K562 (cell line): ENCODE results near the gene HELT. TPM values are rescaled to one million over a fixed set of nuclear protein-coding genes. Genes with fewer than 3 reads are reported as not detected.

ENCODE experiments used
- ATAC-seq: fragments of 200-7000 bp; cut with Tn5 transposase; 3 replicates; pipeline ENCODE4 v1.9.1; 2020; ENCODE audit warnings: moderate library complexity
- BruUV-seq: library from RNA; stranded (reverse); fragments of 400-500 nt; replicated peaks from 2 replicates; lab custom pipeline; 2021; lab: Mats Ljungman, UMichigan
- CTCF ChIA-PET: fragments of 300-600 bp; formaldehyde crosslinking; extraction: SDS; loops from one replicate; lab custom pipeline; 2021; ENCODE audit warnings: low intra/inter-chr PET ratio; lab: Yijun Ruan, JAX
- POLR2A ChIA-PET: fragments of 300-600, 350-650 bp; sonication (Branson Sonifier 250); formaldehyde crosslinking; extraction: SDS; loops from one replicate; lab custom pipeline; 2021; ENCODE audit warnings: antibody characterized with exemption, inconsistent platforms; lab: Yijun Ruan, JAX
- DNase-seq, 4 experiments: peaks; one replicate each; pipeline versions ENCODE4 v3.0.0 to v3.0.0-alpha.2; 2011 to 2018; ENCODE audit warnings: low spot score in 3 of 4, mixed read lengths in 3 of 4; ENCODE audit errors: extremely low read depth in 1 of 4
- FAIRE-seq: peaks from 2 replicates; lab custom pipeline; 2011; peaks lifted over from hg19 to GRCh38; lab: Jason Lieb, UNC
- H2AFZ ChIP-seq: 2 replicates; pipeline ENCODE4 v1.6.0; 2011; ENCODE audit warnings: low read depth, low read length, control low read depth, inconsistent platforms
- H3K27ac ChIP-seq: fragments of 200-600 bp; 3 replicates; pipeline ENCODE4 v1.8.0; 2011; ENCODE audit warnings: low read depth, mild to moderate bottlenecking, control low read depth, inconsistent platforms, low read length, moderate library complexity, mixed read lengths; ENCODE audit errors: extremely low read depth
- H3K27me3 ChIP-seq, 2 experiments: fragments of 300-600 bp in 1 of 2; 2 replicates in 1 of 2; 3 replicates in 1 of 2; pipeline versions ENCODE4 v1.6.0 to v1.8.0; 2011; ENCODE audit warnings: inconsistent platforms in 2 of 2, low read length in 2 of 2, mild to moderate bottlenecking in 1 of 2, mixed read lengths in 1 of 2, moderate library complexity in 1 of 2; ENCODE audit not compliant: control insufficient read depth in 2 of 2, insufficient read depth in 2 of 2
- H3K36me3 ChIP-seq: fragments of 300-600 bp; 3 replicates; pipeline ENCODE4 v1.8.0; 2011; ENCODE audit warnings: mild to moderate bottlenecking, low read length, inconsistent platforms; ENCODE audit not compliant: control insufficient read depth, insufficient read depth
- H3K4me1 ChIP-seq, 2 experiments: fragments of 200-600 bp in 1 of 2; replicated peaks in 1 of 2; 2 replicates in 1 of 2; 3 replicates in 1 of 2; pipeline versions ENCODE4 v1.5.1 to v1.8.0; 2011; ENCODE audit warnings: inconsistent platforms in 2 of 2, low read length in 2 of 2, mild to moderate bottlenecking in 1 of 2, mixed read lengths in 1 of 2, moderate library complexity in 1 of 2; ENCODE audit not compliant: control insufficient read depth in 2 of 2, insufficient read depth in 2 of 2
- H3K4me2 ChIP-seq: 2 replicates; pipeline ENCODE4 v1.6.1; 2011; ENCODE audit warnings: low read length, control low read depth, inconsistent platforms, mixed read lengths; ENCODE audit not compliant: insufficient read depth
- H3K4me3 ChIP-seq: fragments of 200-600 bp; sonication (generic), shearing (Covaris generic); 2 replicates; pipeline ENCODE4 v1.5.1; 2016; ENCODE audit warnings: control low read depth, inconsistent platforms
- H3K79me2 ChIP-seq: fragments of 200-600 bp; 3 replicates; pipeline ENCODE4 v1.8.0; 2011; ENCODE audit warnings: low read length, inconsistent platforms; ENCODE audit not compliant: control insufficient read depth, insufficient read depth
- H3K9ac ChIP-seq, 2 experiments: 2 replicates each; pipeline versions ENCODE4 v1.6.0 to v1.6.1; 2011; ENCODE audit warnings: low read depth in 2 of 2, low read length in 2 of 2, control low read depth in 1 of 2, inconsistent platforms in 1 of 2, mild to moderate bottlenecking in 1 of 2, mixed read lengths in 1 of 2; ENCODE audit not compliant: insufficient read depth in 1 of 2
- H3K9me1 ChIP-seq: one replicate; pipeline ENCODE4 v1.6.0; 2011; ENCODE audit warnings: inconsistent platforms, mild to moderate bottlenecking, low read length, moderate library complexity; ENCODE audit not compliant: control insufficient read depth, insufficient read depth
- H3K9me3 ChIP-seq: replicated peaks from 2 replicates; pipeline ENCODE4 v1.5.1; 2011; ENCODE audit warnings: low read depth, low read length, inconsistent platforms; ENCODE audit not compliant: control insufficient read depth, insufficient read depth
- H4K20me1 ChIP-seq: replicated peaks from 2 replicates; pipeline ENCODE4 v1.6.1; 2011; ENCODE audit warnings: low read length, inconsistent platforms, mixed read lengths; ENCODE audit not compliant: control insufficient read depth, insufficient read depth
- E2F1 ChIP-seq: sonication (generic); formaldehyde crosslinking; IDR thresholded peaks from 2 replicates; pipeline ENCODE4 v1.8.1; 2023; ENCODE audit warnings: mild to moderate bottlenecking, missing genetic modification reagents, moderate library complexity
- ETS1 ChIP-seq: conservative IDR thresholded peaks from 2 replicates; pipeline ENCODE4 v1.6.1; 2011; ENCODE audit warnings: low read depth, mild to moderate bottlenecking, low read length; ENCODE audit not compliant: control insufficient read depth
- FOXA3 ChIP-seq, 2 experiments: fragments of 450-650 bp in 1 of 2; sonication (generic) in 1 of 2; formaldehyde crosslinking; IDR thresholded peaks in 1 of 2; conservative IDR thresholded peaks in 1 of 2; 2 replicates each; pipeline versions ENCODE4 v1.4.0 to v1.8.0; 2020 to 2022; ENCODE audit warnings: mild to moderate bottlenecking in 2 of 2, missing genetic modification reagents in 1 of 2
- HNRNPK ChIP-seq: fragments of 200-400 bp; formaldehyde crosslinking; IDR thresholded peaks from one replicate; pipeline ENCODE4 v1.6.1; 2018; ENCODE audit warnings: mild to moderate bottlenecking, low read depth, low read length; ENCODE audit not compliant: poor library complexity, severe bottlenecking
- MLLT1 ChIP-seq, 2 experiments: fragments of 450-650 bp; IDR thresholded peaks; 2 replicates each; pipeline ENCODE4 v1.6.1; 2016
- MTA2 ChIP-seq: fragments of 450-650 bp; IDR thresholded peaks from 2 replicates; pipeline ENCODE4 v1.6.1; 2016; ENCODE audit warnings: low read depth
- NR1H2 ChIP-seq: sonication (generic); formaldehyde crosslinking; IDR thresholded peaks from 2 replicates; pipeline ENCODE4 v1.4.0; 2020; ENCODE audit warnings: mild to moderate bottlenecking, missing genetic modification reagents
- POLR2G ChIP-seq: fragments of 200-400 bp; formaldehyde crosslinking; IDR thresholded peaks from 2 replicates; pipeline ENCODE4 v1.6.1; 2017; ENCODE audit warnings: low read depth, mild to moderate bottlenecking, antibody characterized with exemption, low read length, moderate library complexity
- TAF15 ChIP-seq: fragments of 200-400 bp; formaldehyde crosslinking; IDR thresholded peaks from 2 replicates; pipeline ENCODE4 v1.6.1; 2017; ENCODE audit warnings: mild to moderate bottlenecking, low read depth, low read length, moderate library complexity
- ZFP36 ChIP-seq: fragments of 150-350 bp; IDR thresholded peaks from 2 replicates; pipeline ENCODE4 v1.6.1; 2018; ENCODE audit warnings: low read length, low read depth; ENCODE audit not compliant: partially characterized antibody
- ZNF24 ChIP-seq: fragments of 450-650 bp; IDR thresholded peaks from 2 replicates; pipeline ENCODE4 v1.6.1; 2016
- ZNF253 ChIP-seq: fragments of 250-450 bp; sonication (Bioruptor Pico); conservative IDR thresholded peaks from 2 replicates; pipeline ENCODE4 v1.6.1; 2021; ENCODE audit warnings: mild to moderate bottlenecking
- ZNF586 ChIP-seq: fragments of 450-650 bp; formaldehyde crosslinking; conservative IDR thresholded peaks from 2 replicates; pipeline ENCODE4 v1.4.0; 2020; ENCODE audit warnings: mild to moderate bottlenecking, moderate library complexity
- ZNF639 ChIP-seq, 2 experiments: fragments of 200-800 bp in 1 of 2; sonication (Bioruptor generic) in 1 of 2; sonication (generic) in 1 of 2; formaldehyde crosslinking in 1 of 2; IDR thresholded peaks in 1 of 2; conservative IDR thresholded peaks in 1 of 2; 2 replicates each; pipeline versions ENCODE4 v1.5.0 to v1.6.1; 2016 to 2020; ENCODE audit warnings: missing compliant biosample characterization in 1 of 2, missing genetic modification characterization in 1 of 2, missing genetic modification reagents in 1 of 2
- ZNF79 ChIP-seq: fragments of 250-450 bp; sonication (Bioruptor Pico); IDR thresholded peaks from 2 replicates; pipeline ENCODE4 v1.4.0; 2020; ENCODE audit warnings: low read depth, mild to moderate bottlenecking, moderate library complexity
- WGBS: fragments of 100-300 bp; shearing (Covaris generic); methylation state at CpG from one replicate; pipeline ENCODE4 v1.1.6; 2016; ENCODE audit warnings: low coverage, mixed read lengths; ENCODE audit not compliant: insufficient coverage; ENCODE audit errors: missing lambda C conversion rate; 5-methylcytosine and 5-hydroxymethylcytosine counted together
- in situ Hi-C: fragments of 300-500 bp; cut with MboI; formaldehyde crosslinking; loops from 4 replicates; pipeline ENCODE4 v1.15.0; 2018; ENCODE audit warnings: inconsistent platforms, mixed read lengths
- intact Hi-C: fragments of 100-400 bp; cut with micrococcal nuclease; formaldehyde crosslinking; loops from 2 replicates; pipeline ENCODE4 v1.14.2; 2022
- polyA plus RNA-seq, 8 experiments: library from polyadenylated mRNA; depleted of rRNA in 4 of 8; stranded (reverse) in 5 of 8; unstranded in 3 of 8; fragments of >200 nt; fragmentation: Nextera tagmentation in 2 of 8; fragmentation: Illumina TruSeq in 1 of 8; extraction: Ambion mirVana in 2 of 8; extraction: Trizol in 1 of 8; gene quantifications; 2 replicates each; pipeline versions ENCODE4 v1.2.1 to v1.2.3, GENCODE V29; 2011 to 2014; ENCODE audit warnings: inconsistent platforms in 1 of 8, missing spikeins in 1 of 8
- total RNA-seq, 7 experiments: library from RNA; depleted of rRNA in 6 of 7; stranded (reverse); fragments of >200 nt in 6 of 7; fragmentation: Illumina TruSeq in 2 of 7; extraction: Trizol in 2 of 7; gene quantifications; 2 replicates each; pipeline versions ENCODE4 v1.2.1 to v1.2.3, GENCODE V29; 2011 to 2021; ENCODE audit warnings: low replicate concordance in 1 of 7

HELT gene
- total and polyA plus RNA-seq, 9 of the 15 experiments (the other 6 are each of a cell fraction or from before 2014, with no cell fraction given) = not detected

- no peak for TF ChIP-seq ZNF253 (CRISPR knock-in tag)
- TF ChIP-seq, all 486 proteins: peak for 0
Observed at GRCh38 chr4:185028625-185029024, 10.3 kb downstream of the HELT start (continued).

GRCh38 chr4:185031611-185032010, 13.3 kb downstream of the HELT start:
- H2AFZ ChIP-seq = no peak overlapping the region
- H3K4me1 ChIP-seq = no peaks in the 10 kb centered on the region
- no TSS peak for BruUV-seq
- 2% methylated on average over 6 of the region's 6 CpGs for WGBS
- H3K9me1 ChIP-seq = no peaks in the 10 kb centered on the region
- CTCF ChIA-PET = no interaction called here
- H3K36me3 ChIP-seq = no peaks in the 10 kb centered on the region
- H3K79me2 ChIP-seq = no peaks in the 10 kb centered on the region
- in situ Hi-C loops = loop anchor here (25.0 kb wide), 1 partner anchor 1006 kb away; no protein-coding TSS in a partner anchor
- H3K27ac ChIP-seq = no peak overlapping the region
- no peaks in the 10 kb centered on the region for H3K9me3 ChIP-seq
- POLR2A ChIA-PET = no interaction called here
- H3K9ac ChIP-seq = no peak overlapping the region
- no peak overlapping the region for H3K4me2 ChIP-seq
- no peaks in the 10 kb centered on the region for H4K20me1 ChIP-seq
- no peak for DNase-seq
- no peak for ATAC-seq
- no peak overlapping the region for H3K4me3 ChIP-seq
- no peak for FAIRE-seq
- H3K27me3 ChIP-seq = peaks cover 30 to 40% of the 10 kb centered on the region in 2 experiments; a peak in 4 of 5 replicates
- intact Hi-C loops = no loop called here
- no peak for TF ChIP-seq HNRNPK
- no peak for TF ChIP-seq E2F1 (CRISPR knock-in tag)
- TF ChIP-seq ZNF24 = no peak
- no peak for TF ChIP-seq MLLT1 (IDR thresholded peaks at IDR 0.05)
- TF ChIP-seq NR1H2 (CRISPR knock-in tag) = no peak
- TF ChIP-seq ETS1 = no peak
- TF ChIP-seq ZFP36 = no peak
- no peak for TF ChIP-seq ZNF79
- TF ChIP-seq FOXA3 (CRISPR knock-in tag; conservative IDR thresholded peaks at IDR 0.05 in 1 of 2, IDR thresholded peaks at IDR 0.05 in 1 of 2) = no peak
- no peak for TF ChIP-seq TAF15
- no peak for TF ChIP-seq ZNF639 (CRISPR knock-in tag; conservative IDR thresholded peaks at IDR 0.05 in 1 of 2, IDR thresholded peaks at IDR 0.05 in 1 of 2)
- no peak for TF ChIP-seq MTA2
- TF ChIP-seq POLR2G = no peak
- TF ChIP-seq ZNF586 (CRISPR knock-in tag) = no peak
